Suppressor macrophage (primary cell): ENCODE measurements around the gene PCK2.

Experiments used
- DNase-seq, 4 experiments: peaks; one replicate each; pipeline ENCODE4 v3.0.0-alpha.2; 2020 to 2022

The PCK2 gene

DNA sequence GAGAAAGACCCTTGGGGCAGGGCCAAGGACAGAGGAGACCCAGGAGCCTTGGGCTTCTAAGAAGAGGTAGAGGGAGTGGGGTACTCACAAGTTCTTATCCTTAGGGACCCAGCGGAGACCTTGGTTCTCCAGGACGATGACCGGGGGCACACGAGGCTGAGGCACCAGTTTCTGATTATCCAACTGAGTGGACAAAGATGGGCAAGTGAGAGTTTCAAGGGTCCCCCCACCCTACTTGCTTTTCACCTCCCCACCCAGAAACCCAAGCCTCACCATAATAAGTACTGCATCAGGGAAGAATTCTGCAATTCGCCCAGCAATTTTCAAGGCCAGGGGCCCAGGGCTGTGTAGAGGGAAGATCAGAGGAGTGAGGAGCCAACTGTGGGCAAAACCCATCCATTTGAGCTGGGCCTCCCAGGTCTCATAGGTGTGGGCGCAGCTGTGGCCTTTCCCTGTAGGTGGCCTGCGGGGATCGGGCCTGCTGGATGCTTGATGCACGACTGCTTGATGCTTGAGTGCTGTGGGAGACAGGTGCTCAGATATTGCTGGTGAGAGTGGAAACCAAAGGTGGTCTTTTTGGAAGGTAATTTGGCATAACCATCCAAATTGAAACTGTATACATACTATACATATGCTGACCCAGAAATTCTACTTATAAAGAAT is 45.3 kb downstream of the PCK2 start:
- no peak for DNase-seq

DNA sequence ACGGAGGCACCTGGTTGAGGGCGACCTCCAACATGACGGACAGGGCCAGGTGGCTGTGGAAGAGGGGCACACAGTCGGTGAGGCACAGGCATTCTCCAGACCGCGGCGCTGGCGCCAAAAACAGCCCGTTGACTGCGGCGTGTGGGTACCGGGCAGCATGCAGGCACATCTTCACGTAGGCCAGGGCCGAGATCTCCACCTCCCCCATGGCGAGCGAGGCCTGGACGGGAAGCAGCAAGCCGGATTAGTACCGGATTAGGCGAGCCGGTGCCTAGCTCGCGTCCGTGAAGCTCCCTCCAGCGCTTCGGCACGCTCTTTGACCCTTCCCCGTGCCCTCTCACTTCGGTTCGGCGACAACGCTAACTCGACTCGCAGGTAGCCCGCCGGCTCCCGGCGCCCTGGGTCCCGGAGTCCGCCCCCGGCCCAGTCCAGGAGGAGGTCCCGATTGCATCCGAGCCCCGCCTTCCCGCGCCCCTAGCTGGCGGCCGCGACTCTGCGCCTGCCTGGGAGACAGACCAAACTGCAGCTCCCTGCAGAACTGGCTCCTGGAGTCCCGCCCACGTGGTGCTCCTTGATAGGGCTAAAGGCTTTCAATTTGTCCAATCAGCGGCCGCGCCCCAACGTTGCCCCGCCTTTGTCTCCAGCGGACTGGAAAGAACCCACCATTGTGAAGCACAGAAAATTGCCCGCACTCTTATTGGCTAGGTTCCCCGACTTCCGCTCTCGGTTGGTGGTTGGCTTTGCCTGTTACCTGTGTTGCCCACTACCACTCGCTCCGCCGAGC is 47.2 kb downstream of the PCK2 start, which contains the start of gene EMC9:
Gene EMC9 (minus strand): TSS at position 495 of the 784 bp plus-strand sequence. CDS start 287 bp downstream, at position 208.
- DNase-seq, result peak; percentile 100

DNA sequence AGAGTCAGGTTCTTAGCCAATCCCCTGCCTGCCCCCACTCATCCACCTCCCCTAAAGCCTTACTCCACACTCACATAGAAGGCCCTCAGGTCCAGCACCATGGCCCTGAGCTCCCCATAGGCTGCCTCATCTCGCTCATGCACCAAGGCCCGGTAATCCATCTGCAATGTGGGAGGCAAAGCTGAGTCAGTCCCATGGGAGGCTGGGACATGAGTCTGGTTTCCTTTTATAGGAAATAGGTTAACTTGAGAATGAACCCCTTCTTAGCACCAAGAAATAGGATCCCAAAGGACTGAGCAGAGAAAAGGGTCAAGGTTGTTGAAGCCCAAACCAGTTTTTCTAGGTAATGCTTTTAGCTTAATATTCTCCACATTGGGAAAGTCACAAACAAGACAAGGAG is 49.4 kb downstream of the PCK2 start:
- peak in 2 of 4 experiments; percentile 29 to 31 for DNase-seq

DNA sequence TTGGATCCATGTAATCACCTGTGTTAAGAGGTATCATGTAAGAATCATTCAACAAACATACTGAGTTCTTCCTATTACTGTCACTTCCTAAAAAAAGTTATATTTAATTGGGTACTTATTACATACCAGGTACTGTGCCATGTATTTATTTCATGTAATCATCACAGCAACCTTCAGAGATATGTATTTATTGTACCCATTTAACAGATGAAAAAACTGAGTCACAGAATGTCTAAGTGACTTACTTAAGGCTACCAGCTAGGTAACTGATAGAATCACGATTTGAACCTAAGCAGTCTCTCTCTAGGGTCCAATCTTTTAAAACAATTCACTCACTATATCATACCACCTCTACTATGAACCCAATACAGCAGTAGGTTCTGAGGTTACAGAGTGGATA is 50.3 kb downstream of the PCK2 start:
- DNase-seq, result no peak

DNA sequence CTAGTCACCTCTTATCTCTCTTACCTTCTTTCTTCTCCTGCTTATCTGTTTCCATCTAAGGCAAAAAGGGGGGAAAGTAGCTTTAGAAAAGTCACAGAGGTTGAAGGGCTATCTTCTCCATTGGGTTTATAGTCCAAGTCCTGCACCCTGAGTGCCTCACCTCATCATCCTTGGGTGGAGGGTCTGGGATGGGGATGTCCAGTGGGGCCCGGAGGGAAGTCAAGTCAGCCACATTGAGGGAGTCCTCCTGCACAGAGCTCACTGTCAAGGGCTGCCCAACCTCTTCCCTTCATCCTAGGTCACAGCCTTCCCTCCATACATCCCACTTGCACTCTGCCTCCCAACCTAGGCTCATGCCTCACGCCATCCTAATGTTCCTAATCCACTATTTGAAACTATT is 51.1 kb downstream of the PCK2 start:
- DNase-seq, result no peak

DNA sequence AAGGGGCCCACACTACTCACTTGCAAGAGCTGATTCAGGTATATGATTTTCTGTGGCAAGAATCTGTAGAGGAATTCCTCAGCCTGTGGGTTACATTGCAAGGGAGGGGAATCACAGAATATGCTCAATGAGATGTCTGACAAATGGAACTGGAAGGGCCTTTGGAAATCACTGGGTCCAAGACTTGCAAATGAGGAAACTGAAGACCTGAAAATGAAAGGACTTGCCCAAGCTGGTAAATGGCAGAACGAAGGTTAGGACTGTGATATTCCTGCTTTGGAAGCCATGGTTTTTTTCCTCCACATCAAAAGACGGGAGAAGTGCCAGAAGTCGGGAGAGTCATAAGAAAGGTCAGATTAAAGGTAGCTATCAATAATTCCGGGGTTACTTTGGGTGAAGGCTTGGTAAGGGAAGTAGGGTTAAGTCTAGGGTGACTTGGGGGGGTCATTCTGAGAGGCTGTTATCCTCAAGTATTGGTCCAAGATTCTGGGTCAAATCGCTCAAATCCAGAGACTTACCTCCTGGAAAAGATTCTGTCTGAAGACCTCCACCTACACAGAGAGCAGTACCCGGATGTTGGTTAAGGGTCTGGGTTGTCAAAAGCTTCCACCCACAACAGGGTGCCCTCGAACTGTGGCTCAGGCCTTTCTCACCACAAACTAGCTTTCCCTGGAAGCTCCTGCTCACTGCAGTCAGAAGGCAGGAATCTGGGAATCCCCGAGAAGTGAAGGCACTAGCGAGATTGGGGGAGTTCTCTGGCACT is 51.8 kb downstream of the PCK2 start:
- DNase-seq, result peak; percentile 14 to 52 (median 44)

DNA sequence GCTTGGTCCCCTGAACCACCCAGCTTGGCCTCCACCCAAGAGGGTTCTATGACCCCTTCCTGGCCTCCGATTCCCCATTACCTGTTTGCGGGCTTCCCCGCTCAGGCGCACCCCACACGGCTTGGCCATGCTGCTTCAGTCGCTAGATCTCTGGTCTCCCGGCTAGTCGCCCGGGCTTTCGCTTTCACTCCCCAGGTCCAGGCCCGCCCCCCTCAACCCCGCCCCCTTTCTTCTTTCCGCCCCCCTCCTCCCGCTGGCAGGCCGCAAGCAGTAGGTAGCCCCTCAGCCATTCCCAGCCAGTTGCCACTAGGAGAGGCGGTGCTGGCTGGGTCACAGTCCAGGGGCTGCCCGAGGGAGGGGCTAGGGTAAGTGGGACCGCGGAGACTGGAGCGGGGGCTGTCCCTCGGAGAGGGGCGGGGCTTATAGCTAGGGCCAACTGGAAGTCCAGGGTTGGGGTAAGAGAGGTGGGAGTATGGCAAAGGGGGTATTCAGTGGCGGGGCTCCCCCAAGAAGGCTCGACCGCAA is 52.4 kb downstream of the PCK2 start, which contains the start of gene PSME2:
Gene PSME2 (minus strand): TSS at position 158 of the 525 bp plus-strand sequence. CDS start 29 bp downstream, at position 129.
- DNase-seq, result peak; percentile 95 to 98 (median 97)

DNA sequence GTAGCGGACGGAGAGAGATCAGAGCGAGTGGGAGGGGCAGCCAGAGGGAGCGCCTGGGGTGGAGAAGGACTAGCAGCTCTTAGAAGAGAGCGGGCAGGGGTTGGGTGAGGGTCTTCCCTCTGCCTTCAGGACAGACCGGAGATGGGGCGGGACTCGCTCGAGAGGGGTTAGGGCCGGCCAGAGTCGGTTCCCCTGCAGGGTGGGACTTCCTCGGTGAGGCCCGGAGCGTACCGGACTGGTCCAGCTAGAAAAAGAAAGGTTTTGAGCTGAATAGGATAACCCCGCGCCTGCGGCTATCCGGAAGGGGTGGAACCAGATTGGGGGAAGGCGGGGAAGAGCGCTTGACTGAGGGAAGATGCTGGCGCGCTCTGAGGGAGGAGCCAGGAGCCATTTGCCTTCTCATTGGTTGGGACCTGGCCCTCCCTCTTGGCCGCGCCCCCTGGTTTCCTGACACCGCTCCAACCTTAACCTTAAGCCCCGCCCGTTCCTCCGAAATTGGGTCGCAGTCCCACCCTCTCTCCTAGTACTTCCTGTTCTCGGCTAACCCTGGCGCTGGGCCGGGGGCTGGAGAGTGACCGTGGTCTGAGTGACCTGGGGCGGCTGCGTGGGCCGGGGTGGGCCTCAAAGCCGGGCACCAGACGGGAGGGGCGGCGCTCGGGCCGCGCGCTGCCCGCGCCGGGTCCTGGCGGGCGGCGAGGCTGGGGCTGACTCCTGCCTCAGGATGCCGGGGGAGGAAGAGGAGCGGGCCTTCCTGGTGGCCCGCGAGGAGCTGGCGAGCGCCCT is 53.1 kb downstream of the PCK2 start, which contains the start of gene RNF31:
Gene RNF31 (plus strand): TSS at position 521 of the 783 bp plus-strand sequence. CDS start 201 bp downstream, at position 722.
- peak; percentile 98 to 99 (median 99) for DNase-seq

DNA sequence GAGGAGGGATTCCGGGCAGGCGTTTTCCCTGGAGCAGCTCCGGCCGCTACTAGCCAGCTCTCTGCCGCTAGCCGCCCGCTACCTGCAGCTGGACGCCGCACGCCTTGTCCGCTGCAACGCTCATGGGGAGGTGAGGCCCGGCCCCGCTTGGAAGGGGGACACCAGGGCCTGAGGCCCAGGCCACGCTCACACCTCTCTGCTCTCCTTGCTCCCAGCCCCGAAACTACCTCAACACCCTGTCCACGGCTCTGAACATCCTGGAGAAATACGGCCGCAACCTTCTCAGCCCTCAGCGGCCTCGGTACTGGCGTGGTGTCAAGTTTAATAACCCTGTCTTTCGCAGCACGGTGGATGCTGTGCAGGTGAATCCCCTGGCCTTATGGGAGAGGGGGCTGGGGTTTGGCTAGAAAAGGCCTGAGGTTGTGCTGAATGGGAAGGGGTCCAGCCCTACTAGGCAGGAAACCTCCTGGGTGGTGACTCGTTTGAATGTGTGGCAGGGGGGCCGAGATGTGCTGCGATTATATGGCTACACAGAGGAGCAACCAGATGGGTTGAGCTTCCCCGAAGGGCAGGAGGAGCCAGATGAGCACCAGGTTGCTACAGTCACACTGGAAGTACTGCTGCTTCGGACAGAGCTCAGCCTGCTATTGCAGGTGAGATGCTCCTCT is 53.8 kb downstream of the PCK2 start:
- DNase-seq, result no peak

DNA sequence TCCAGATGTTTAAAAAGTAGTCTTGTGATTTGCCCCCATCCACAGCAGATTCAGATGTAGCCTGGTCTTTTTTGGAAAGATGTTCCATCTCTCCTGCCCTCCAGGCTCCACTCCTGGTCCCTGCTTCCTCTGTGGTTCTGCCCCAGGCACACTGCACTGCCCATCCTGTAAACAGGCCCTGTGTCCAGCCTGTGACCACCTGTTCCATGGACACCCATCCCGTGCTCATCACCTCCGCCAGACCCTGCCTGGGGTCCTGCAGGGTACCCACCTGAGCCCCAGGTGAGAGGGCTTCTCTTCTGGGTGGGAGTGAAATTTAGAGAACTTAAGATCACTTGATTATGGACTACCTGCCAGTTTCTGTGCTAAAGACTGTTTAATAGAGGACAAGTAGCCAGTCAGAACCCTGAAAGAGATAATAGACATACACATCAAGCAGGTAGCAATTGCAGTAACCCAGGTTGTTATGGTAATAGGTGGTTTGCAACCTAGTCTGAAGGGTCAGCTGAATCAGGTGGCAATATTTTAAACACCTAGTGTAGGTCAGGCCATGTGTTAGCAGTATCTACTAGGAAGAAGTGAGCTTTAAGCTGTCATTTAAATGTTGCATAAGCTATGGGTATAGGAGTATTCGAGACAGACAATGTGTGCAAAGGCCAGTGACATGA is 55.3 kb downstream of the PCK2 start:
- DNase-seq, result no peak

DNA sequence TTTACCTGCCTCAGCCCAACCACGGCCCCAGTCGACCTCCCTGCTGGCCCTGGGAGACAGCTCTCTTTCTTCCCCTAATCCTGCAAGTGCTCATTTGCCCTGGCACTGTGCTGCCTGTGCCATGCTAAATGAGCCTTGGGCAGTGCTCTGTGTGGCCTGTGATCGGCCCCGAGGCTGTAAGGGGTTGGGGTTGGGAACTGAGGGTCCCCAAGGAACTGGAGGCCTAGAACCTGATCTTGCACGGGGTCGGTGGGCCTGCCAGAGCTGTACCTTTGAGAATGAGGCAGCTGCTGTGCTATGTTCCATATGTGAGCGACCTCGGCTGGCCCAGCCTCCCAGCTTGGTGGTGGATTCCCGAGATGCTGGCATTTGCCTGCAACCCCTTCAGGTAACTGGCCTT is 56.0 kb downstream of the PCK2 start:
- no peak for DNase-seq

DNA sequence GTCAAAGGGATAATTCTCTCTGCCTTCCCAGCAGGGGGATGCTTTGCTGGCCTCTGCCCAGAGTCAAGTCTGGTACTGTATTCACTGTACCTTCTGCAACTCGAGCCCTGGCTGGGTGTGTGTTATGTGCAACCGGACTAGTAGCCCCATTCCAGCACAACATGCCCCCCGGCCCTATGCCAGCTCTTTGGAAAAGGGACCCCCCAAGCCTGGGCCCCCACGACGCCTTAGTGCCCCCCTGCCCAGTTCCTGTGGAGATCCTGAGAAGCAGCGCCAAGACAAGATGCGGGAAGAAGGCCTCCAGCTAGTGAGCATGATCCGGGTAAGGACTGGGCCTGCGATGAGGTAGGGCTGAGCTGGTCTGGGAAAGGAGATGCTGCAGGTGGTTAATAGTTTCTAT is 56.5 kb downstream of the PCK2 start:
- DNase-seq, result no peak

DNA sequence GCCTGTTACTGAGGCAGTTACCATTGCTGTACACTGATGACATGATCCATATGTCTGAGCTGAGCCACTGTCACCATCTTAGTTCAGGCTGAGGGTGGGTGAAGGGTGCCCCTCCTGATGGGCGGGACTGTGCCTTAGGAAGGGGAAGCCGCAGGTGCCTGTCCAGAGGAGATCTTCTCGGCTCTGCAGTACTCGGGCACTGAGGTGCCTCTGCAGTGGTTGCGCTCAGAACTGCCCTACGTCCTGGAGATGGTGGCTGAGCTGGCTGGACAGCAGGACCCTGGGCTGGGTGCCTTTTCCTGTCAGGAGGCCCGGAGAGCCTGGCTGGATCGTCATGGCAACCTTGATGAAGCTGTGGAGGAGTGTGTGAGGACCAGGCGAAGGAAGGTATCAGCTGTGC is 56.9 kb downstream of the PCK2 start:
- no peak for DNase-seq

DNA sequence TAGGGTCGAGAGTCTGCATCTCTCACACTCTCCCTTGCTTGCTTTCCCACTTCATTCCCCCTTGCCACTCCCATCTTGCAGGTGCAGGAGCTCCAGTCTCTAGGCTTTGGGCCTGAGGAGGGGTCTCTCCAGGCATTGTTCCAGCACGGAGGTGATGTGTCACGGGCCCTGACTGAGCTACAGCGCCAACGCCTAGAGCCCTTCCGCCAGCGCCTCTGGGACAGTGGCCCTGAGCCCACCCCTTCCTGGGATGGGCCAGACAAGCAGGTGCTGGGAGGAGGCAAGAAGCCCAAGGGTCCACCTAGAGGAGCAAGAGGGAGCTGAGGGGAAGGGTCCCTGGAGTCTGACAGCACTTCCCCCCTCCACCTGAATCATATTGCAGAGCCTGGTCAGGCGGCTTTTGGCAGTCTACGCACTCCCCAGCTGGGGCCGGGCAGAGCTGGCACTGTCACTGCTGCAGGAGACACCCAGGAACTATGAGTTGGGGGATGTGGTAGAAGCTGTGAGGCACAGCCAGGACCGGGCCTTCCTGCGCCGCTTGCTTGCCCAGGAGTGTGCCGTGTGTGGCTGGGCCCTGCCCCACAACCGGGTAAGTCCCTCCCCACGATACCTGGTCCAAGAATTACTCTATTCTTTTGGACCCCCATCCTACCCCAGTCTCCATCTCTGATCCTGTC is 57.4 kb downstream of the PCK2 start:
- no peak for DNase-seq
